NCI-H1694 (cell line): ENCODE measurements around the gene TCF19.
"Not testable (repeated sequence)": the region's sequence is repeated elsewhere in the genome, so short reads cannot be mapped to it uniquely, and the experiment has no call there.

Source experiments
- DNase-seq: peaks from one replicate; lab custom pipeline; 2025; lab: John Stamatoyannopoulos, UW

TCF19 gene

DNA sequence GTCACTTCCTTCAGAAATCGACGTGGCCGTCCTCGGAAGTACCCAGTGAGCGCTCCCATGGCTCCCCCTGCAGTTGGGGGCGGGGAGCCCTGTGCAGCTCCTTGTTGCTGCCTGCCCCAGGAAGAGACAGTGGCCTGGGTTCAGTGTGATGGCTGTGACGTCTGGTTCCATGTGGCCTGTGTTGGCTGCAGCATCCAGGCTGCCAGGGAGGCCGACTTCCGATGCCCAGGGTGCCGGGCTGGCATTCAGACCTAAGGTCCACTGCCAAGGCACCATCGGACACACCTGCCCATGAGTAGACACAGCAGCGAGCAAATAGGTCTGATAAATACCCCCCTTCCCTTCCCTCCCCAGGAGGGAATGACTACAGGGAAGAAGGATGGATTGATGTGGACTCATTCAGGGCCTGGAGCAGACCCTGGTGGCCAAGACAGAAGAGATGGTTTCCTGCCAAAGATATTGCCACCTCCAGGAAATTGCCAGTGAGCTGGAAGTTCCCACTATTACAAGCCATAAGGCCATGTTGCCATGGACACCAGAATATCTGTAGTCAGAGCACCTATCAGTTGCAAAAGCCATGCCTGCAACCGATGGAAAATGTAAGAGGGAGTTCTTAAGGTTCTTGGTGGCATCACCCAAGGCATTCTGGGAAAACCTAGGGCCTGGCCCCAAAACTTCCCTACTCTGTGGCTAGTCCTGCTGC, 4.2 kb downstream of the TCF19 start:
- no peak for DNase-seq

DNA sequence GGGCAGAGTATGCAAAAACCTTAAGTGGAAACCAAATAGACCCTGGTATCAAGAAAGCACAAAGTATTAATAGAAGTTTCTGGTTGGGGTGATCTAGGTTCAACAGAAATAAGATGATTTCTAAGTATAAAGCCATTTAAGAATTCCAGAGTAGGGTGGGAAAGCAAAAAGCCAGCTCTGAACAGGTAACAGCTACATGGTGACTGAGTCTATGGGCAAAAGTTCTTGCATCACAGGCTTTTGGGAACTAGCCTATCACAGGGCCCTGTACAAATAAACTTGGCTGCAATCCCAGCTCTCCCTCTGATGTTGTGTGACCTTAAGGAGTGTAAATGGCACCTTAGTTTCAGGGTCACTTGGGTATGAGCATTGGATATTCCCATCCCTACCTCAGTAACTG, 5.5 kb downstream of the TCF19 start:
- no peak for DNase-seq

DNA sequence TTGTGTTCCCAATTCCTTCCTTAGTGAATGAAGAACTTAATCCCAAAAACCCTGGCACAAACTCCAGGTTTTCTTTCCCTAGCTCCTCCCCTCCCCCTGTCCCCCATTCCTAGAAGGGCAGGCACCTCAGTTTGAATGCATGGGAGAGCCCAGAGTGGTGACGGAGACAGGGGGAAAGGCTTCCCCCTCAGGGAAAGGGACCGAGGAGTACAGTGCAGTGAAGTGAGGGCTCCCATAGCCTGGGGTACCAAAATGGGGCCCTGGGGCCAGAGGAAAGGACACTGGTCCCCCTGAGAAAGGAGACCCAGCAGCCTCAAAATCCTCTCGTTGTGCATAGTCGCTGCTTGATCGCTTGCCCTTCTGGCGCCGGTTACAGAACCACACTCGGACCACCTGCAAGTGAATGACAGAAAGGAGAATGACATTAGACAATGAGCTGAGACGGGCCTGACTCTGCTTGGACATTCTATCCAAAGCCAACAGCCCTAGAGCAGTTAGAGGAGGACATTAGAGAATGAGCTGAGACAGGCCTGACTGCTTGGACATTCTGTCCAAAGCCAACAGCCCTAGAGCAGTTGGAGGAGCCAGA, 6.2 kb downstream of the TCF19 start:
- DNase-seq, result not testable (repeated sequence)

DNA sequence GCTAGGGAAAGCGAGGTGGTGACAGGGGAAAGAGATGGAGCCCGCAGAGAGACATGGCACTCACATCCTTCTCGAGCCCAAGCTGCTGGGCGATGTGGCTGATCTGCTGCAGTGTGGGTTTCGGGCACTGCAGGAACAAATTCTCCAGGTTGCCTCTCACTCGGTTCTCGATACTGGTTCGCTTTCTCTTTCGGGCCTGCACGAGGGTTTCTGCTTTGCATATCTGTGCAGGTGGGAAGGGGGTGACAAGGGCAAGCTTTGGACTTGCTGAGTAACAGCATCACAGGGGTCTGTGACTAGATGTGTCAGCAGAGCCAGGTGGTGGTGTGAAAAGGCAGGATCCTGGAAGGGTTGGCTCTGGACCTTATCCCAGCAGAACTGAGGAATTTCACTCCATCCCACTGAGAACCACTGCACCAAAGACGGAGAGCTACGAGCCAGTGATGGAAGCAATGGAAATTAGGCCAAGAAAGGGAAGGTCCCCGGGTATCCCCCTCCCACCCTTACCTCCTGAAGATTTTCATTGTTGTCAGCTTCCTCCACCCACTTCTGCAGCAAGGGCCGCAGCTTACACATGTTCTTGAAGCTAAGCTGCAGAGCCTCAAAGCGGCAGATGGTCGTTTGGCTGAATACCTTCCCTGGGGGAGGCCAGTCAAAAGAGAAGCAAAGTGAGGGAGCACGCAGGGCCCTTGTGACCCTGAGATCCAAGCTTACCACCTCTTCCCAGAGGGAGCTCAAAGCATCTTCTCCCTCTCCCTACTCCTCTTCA, 6.9 kb downstream of the TCF19 start:
- not testable (repeated sequence) for DNase-seq

DNA sequence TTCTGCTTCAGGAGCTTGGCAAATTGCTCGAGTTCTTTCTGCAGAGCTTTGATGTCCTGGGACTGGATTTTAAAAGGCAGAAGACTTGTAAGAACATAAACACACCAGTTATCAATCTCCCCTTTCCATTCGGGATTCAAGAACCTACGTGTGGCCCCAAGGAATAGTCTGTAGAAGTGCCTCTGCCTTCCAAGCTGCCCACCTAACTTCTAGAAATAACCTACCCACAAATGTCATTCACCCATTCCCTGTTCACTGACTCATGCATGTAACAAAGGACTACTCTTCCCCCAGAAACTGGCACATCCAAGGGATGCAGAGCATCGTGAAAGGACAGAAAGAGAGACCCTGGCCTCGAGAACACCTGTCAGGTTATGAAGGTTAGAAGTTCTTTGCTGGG, 7.6 kb downstream of the TCF19 start:
- no peak for DNase-seq

DNA sequence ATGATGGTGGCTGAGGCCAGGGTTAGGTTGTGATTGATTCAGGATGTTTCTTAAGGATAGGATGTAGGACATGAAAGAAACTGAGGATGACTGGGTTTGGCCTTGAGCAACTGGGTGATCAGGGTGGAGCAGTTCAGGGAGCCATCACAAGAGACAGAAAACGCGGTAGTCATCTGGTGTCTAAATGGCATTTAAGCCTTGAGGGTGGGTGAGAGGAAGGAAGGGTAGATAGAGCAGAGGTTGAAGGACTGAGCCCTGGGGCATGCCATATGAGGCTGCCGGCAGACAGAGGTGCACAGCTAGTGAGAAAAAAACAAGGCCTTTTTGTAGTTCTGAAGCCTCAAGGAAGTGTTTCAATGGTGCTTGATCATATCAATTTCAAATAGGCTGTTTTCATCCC, 10.2 kb downstream of the TCF19 start:
- no peak for DNase-seq

DNA sequence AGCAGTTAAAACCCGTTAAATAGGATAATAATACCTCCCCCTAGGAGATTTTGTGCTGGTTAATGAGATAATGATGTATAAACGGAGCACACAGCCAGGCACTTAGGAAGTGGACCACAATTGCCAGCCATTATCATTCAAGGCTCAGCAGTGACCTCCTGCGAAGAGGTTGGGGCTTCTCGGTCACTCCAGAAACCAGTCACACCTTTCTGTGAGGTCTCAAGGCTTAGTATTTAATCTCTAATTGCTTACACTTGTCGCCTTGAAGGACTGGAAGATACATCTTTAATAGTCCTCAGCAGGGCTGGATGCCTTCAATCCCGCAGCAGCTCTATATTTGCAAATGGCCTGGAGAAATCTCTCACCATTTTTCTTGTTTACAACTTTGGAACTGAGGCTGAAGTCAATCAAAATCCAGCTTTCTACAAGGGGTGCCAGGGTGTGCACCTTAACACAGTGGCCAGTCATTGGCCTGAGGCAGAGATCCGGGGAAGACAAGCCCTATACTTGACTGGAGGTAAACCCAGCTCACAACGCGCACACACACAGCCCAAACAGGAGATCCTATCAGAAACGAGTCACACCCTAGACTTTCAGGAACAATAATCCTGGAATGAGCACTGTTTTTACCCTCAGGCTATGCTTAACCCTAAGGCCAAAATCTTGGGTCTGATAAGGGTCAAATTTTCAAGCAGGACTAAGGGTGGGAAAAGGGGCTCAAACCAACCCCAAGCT, 10.9 kb downstream of the TCF19 start:
- DNase-seq, result no peak

DNA sequence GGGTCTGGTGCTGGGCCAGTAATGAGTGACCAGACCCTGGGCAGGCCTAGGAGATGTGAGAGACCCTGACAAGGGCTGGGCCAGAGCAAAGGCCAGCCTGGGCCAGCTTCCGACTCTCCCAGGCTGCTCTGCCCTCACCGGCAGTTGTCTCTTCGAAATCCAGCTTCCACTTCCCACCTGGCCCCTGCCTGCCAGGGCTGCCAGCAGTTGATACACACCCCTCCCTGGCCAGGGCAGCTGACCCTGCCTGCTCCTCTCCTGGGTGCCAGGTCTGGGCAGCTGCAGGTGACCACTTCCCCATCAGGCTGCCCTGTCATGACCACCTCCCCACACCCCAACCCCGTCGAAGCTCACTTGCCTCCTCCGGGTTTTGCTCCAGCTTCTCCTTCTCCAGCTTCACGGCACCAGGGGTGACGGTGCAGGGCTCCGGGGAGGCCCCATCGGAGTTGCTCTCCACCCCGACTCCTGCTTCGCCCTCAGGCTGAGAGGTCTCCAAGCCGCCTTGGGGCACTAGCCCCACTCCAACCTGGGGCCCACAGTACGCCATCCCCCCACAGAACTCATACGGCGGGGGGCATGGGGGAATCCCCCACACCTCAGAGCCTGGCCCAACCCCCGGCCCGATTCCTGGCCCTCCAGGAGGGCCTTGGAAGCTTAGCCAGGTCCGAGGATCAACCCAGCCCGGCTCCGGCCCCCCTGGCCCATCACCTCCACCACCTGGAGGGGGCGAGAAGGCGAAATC, 11.6 kb downstream of the TCF19 start:
- not testable (repeated sequence) for DNase-seq

DNA sequence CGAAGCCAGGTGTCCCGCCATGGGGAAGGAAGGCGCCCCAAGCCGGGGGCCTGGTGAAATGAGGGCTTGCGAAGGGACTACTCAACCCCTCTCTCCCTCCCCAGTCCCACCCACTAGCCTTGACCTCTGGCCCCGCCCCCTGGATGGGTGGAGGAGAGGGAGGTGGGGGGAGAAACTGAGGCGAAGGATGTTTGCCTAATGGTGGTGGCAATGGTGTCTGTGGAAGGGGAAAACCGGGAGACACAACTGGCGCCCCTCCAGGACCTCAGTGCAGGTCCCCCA, 12.2 kb downstream of the TCF19 start, which contains the start of gene POU5F1:
Gene POU5F1 (minus strand): TSS at position 83 of the 282 bp plus-strand sequence. CDS start 62 bp downstream, at position 21.
- no peak for DNase-seq

DNA sequence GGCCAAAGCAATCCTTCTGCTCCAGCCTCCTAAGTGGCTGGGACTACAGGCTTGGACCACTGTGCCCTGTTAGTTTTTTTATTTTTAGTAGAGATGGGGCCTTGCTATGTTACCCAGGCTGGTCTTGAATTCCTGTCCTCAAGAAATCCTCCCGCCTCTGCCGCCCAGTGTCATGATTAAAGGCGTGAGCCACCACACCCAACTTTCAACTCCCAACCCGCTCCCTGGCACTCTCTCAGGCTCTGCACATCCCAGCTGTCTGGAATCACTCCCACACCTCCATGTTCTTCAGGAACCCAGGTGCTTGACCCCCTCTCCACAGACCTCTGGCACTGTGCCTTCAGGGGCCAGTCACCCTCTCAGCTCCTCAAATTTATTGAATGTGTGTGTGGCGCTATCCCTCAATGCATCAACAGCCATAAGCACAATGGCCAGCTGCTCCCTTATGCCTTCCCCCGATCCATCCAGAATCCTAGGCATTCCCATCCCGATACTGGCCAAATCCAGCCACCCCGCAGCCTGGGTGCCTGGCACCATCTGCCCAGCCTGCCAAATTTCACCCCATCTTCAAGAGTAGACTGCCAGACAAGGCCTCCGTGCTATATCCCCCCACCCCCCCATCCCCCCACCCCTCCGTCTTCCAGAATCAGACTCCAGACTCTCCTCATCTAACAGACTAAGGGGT, 12.7 kb downstream of the TCF19 start:
- no peak for DNase-seq

DNA sequence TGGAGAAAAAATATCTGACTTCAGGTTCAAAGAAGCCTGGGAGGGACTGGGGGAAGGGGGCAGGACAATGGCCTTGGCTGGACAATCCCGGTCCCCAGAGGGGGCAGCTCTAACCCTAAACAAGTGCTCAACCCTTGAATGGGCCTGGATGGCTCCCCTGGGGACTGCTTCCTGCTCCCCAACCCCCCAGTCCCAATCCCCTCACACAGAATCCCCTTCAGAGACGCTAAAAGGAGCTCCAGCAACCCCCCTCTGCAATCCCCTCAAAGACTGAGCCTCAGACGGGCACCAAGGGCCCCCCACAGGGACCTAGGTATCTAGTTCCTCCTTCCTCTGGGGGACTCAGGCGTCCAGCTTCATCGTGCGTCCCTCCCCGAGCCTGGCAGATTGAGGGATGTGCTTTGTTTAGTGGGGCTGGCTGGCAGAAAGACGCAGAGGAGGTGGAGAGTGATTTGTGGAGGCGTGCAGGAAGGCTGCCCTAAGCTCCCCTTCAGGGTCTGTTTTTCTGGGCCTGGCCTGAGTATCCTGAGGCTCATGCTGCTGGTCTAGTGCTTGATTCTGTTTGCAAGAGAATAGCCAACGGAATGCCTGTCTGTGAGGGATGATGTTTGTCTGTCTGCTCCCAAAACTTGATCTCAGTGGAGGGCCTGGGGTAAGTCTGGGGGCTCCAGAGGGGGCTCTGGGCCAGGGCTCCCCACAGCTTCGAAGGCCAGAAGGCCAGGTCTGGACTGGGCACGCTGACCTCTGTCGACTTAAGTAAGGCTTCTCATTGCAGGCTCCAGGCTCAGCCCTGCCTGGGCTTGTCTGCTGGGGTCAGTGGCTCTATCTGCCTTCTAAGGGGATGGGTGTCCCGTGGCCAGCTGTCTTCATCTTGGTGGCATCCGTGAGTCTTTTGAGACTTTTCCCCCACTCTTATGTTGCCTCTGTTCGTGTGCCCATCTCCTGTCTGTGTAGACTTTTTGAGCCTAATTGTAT, 13.8 kb downstream of the TCF19 start:
- no peak for DNase-seq

DNA sequence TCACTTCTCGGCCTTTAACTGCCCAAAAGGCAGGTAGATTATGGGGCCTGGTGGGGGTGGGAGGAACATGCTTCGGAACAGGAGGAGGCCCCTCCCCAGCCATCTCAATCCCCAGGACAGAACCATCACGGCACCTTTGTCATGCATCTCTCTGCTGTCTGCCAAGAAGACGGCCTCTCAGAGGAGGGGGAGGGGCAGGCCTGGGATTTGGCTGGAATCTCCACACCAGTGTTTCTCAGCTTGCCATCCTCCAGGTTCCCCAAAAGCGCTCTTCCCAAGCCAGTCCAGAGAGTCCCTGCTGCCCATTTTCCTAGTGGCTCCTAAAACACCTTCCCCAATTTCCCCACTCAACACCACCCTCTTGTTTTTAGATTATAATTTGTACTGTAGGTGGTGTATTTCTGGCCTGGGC, 14.6 kb downstream of the TCF19 start:
- no peak for DNase-seq

DNA sequence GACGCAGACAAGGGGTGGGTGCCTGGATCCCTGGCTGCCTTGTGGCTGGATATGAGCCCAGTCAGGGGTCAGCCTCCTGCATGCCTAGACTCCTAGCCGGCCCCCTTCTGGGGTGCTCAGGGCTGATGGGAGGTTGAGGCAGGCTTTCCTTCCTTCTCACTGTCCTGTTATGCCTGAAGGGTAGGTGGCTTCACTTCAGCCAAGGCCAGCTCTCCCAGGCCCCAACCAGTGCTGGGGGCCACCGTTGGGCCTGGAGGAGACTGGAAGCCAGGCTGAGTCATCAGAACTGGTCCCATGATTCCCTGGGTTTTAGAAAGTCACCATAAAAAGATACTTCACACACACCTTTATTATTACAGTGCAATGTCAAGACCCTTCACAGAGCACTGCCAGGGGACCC, 15.0 kb downstream of the TCF19 start:
- DNase-seq, result no peak

DNA sequence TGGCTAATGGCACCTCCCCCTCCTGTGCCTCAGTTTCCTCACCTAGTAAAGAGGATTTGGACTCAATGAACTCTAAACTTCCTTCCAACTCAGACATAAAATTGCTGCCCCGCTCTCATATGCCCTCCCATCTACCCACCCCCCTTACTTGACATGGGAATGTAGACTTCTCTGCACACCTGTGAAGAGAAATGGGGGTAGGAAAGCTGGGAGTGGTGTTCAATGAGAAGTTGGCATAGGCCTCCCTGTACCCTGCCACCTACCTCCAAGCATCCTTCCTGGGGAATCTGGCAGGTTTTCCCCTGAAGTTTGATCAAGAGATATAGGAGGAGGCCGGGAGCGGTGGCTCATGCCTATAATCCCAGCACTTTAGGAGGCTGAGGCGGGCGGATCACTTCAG, 16.0 kb downstream of the TCF19 start:
- DNase-seq, result no peak

DNA sequence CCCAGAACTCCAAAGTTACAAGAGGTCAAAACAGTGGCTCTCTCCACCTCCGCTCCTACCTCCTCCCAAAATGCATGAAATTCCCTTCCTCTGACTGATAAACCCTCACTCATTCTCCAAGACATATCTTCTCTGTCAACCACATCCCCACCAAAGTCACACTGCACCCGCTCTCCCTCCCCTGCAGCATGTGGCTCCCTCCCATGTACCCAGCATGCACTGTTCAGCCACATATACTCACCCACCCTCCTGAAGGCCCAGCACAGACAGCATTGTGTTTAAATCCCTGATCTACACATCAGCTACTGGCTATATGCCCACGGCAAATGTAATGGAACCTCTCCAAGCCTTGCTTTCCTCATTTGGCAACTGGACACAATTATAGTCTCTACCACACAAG, 17.6 kb downstream of the TCF19 start:
- DNase-seq, result no peak

DNA sequence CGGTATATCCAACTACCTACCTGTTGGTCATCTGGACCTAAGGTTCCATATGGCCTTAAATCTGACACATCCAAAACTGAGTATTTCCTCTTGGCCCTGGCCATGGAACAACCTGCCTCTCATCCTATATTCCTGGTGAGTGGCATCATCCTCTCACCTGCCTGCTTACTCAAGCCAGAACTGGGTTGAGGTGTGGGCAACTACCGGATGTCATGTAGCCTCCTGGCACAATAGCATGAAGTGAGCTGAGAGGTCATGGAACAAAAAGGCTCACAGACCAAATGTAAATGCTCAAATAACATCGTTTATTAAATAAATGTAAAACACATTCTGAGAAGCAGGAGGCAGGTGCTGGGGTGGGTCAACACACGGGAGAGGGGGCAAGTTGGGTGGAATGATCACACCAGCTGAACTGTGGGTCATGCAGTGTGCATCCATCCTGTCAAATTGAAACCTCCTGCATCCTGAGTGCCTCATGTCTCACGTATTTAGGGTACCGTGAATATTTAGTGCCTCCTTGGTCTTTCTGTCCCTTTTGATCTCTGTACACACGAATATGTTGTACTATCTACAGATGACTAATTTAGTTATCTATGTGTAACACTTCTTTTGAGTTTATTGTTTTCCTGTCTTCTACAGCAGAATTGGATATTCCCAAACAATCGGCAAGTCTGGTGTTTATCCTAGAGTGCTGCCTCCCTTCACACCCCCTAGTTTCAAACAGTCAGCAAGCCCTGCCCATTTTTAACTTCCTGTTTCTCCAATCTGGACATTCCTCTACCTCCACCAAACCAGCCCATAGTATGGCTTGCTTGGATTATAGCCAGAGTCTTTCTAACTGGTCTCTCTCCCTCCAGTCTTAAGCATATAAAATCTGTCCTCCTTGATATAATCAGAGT, 20.0 kb downstream of the TCF19 start:
- DNase-seq, result no peak

DNA sequence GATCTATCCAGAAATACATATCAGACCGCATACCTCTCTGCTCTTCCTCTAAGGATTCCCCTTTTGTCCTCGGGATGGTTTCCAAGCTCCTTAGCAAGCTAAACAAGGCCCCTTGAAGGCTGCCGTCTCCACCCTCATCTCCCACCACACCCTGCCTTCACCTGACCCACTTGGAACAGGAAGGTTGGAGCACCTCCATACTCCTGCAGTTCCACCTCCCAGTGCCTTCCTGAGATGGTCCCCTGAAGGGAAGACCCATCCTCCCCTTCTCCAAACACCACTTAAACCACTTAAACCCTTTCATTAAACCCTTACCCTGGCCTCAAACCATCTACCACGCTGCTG, 20.6 kb downstream of the TCF19 start:
- no peak for DNase-seq

DNA sequence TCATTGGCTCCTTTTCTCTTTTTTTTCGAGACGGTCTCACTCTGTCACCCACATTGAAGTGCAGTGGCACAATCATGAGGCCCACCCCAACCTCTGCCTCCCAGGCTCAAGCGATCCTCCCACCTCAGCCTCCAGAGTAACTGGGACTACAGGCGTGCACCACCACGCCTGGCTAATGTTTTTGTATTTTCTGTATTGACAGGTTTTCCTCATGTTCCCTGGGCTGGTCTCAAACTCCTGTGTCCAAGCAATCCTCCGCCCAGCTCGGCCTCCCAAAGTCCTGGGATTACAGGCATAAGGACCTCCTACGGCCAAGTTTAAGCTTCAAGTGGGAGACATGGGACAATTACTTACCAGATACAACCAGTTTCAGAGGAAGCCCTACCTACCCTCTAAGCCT, 21.5 kb downstream of the TCF19 start:
- DNase-seq, result no peak

DNA sequence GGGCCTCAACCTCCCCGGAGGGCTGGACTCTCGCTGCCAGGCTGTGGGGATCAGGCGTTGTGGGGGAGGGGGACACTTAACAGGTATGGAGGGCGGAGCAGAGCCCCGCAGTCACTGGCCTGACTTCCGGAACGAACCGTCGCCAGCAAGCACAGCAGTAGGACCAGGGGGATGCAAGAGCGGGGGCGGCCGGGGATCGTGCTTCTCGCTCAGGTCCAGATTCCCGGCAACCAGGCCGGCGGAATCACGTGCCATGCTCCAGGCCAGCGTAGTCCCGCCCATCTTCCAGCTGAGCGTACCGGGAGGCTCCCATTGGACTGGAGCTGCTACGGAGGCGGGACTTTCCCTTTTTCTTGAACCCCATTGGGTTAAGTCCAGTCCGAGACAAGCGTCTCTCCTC, 22.1 kb downstream of the TCF19 start:
- DNase-seq, result no peak
